Spleen (tissue), 3 donors: ENCODE results near the gene TMEM204.

ENCODE experiments used
- POLR2A ChIP-seq, 3 donors: fragments of 450-650 bp; IDR thresholded peaks; one replicate each; pipeline ENCODE4 v1.5.1; 2017; ENCODE audit warnings: antibody characterized with exemption in 3 of 3, mild to moderate bottlenecking in 1 of 3
- POLR2AphosphoS5 ChIP-seq, 3 donors: sonication (generic); formaldehyde crosslinking; IDR thresholded peaks; one replicate each; pipeline ENCODE4 v1.5.1; 2017; ENCODE audit warnings: antibody characterized with exemption in 3 of 3

- no peak for TF ChIP-seq POLR2AphosphoS5 (IDR thresholded peaks at IDR 0.05)
- no peak for TF ChIP-seq POLR2A (IDR thresholded peaks at IDR 0.05)
Observed at GRCh38 chr16:1550069-1550468, 16.6 kb downstream of the TMEM204 start.
